Measurements from ENCODE around the gene ALDH5A1. TPM values are rescaled to one million over a fixed set of nuclear protein-coding genes. Genes with fewer than 3 reads are reported as not detected.

Gene ALDH5A1
- total and polyA plus RNA-seq, 7 donors, result 2.4 to 5.0 (median 2.8) TPM

DNA sequence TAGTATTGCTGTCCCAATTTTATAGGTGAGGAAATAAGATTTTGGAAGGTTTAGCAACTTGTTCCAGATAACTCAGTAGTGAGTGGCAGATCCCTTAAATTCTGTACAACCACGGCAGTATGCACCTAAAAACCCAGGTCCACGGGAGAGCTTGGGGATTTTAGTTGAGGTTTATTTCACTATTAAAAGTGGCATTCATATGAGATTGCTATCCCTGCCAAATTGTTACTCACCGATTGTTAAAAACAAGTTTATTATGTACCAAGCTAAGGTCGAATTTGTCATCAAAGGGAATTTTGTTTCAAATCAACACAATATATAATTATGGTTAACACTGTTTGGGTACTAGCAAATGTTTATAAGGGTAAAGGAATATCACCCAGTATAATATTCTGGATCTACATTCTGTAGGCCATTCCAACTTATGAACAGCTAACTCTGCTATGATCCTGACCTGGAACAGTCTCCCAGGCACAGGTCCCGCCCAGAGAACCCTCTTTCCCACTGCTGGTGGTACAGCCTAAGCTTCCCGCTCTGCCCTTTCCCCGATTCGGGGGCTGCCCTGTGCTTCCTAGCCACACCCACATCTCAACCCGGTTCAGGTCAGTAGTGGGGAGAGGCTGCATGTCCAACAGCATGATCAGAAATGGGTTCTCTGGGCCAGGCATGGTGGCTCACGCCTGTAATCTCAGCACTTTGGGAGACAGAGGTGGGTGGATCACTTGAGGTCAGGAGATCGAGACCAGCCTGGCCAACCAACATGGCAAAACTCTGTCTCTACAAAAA is 30.3 kb upstream of the ALDH5A1 start:
- DNase-seq, result no peak
- WGBS, 2 donors, result 84 to 91% methylated on average over 11 of the region's 11 CpGs
- H3K27me3 ChIP-seq, result no peaks in the 10 kb centered on the region
- H3K4me1 ChIP-seq, result no peaks in the 10 kb centered on the region
- intact Hi-C loops (cut with DNase I), result no loop called here
- H3K36me3 ChIP-seq, result peaks cover 0 to 24% (median 0%) of the 10 kb centered on the region in 4 donors
- H3K27ac ChIP-seq, result no peak overlapping the region
- H3K9me3 ChIP-seq, result no peaks in the 10 kb centered on the region
- TF ChIP-seq, protein P1, sequence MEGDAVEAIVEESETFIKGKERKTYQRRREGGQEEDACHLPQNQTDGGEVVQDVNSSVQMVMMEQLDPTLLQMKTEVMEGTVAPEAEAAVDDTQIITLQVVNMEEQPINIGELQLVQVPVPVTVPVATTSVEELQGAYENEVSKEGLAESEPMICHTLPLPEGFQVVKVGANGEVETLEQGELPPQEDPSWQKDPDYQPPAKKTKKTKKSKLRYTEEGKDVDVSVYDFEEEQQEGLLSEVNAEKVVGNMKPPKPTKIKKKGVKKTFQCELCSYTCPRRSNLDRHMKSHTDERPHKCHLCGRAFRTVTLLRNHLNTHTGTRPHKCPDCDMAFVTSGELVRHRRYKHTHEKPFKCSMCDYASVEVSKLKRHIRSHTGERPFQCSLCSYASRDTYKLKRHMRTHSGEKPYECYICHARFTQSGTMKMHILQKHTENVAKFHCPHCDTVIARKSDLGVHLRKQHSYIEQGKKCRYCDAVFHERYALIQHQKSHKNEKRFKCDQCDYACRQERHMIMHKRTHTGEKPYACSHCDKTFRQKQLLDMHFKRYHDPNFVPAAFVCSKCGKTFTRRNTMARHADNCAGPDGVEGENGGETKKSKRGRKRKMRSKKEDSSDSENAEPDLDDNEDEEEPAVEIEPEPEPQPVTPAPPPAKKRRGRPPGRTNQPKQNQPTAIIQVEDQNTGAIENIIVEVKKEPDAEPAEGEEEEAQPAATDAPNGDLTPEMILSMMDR (IDR thresholded peaks at IDR 0.05), result no peak
- TF ChIP-seq POLR2AphosphoS5 (IDR thresholded peaks at IDR 0.05) (no peak), EP300 (IDR thresholded peaks at IDR 0.05) (no peak), POLR2A (IDR thresholded peaks at IDR 0.05) (no peak)
- no peak overlapping the region for H3K4me3 ChIP-seq

GRCh38 chr6:24469811-24470210 is 25.0 kb upstream of the ALDH5A1 start:
- DNase-seq, result no peak
- 58 to 84% methylated on average over 7 of the region's 7 CpGs for WGBS, 2 donors
- H3K27ac ChIP-seq, result no peak overlapping the region
- no peaks in the 10 kb centered on the region for H3K4me1 ChIP-seq
- TF ChIP-seq POLR2AphosphoS5 (IDR thresholded peaks at IDR 0.05) (no peak), EP300 (IDR thresholded peaks at IDR 0.05) (no peak)
- TF ChIP-seq, protein P1 (IDR thresholded peaks at IDR 0.05), result no peak
- H3K4me3 ChIP-seq, result no peak overlapping the region
- intact Hi-C loops (cut with DNase I), result no loop called here
- no peaks in the 10 kb centered on the region for H3K27me3 ChIP-seq
- peaks cover 0 to 18% (median 0%) of the 10 kb centered on the region in 4 donors for H3K36me3 ChIP-seq
- H3K9me3 ChIP-seq, result no peaks in the 10 kb centered on the region

- TF ChIP-seq POLR2AphosphoS5 (IDR thresholded peaks at IDR 0.05) (no peak), POLR2A (IDR thresholded peaks at IDR 0.05) (no peak), EP300 (IDR thresholded peaks at IDR 0.05) (no peak)
- TF ChIP-seq, protein P1 (IDR thresholded peaks at IDR 0.05), result no peak
- H3K4me3 ChIP-seq, result no peak overlapping the region
- DNase-seq, result no peak
- no peak overlapping the region for H3K27ac ChIP-seq
- H3K9me3 ChIP-seq, result no peaks in the 10 kb centered on the region
- H3K36me3 ChIP-seq, result peaks cover 0 to 5% (median 0%) of the 10 kb centered on the region in 4 donors
- no peaks in the 10 kb centered on the region for H3K4me1 ChIP-seq
- intact Hi-C loops (cut with DNase I), result no loop called here
- no peaks in the 10 kb centered on the region for H3K27me3 ChIP-seq
Measured at GRCh38 chr6:24472181-24472580, 22.6 kb upstream of the ALDH5A1 start.

DNA sequence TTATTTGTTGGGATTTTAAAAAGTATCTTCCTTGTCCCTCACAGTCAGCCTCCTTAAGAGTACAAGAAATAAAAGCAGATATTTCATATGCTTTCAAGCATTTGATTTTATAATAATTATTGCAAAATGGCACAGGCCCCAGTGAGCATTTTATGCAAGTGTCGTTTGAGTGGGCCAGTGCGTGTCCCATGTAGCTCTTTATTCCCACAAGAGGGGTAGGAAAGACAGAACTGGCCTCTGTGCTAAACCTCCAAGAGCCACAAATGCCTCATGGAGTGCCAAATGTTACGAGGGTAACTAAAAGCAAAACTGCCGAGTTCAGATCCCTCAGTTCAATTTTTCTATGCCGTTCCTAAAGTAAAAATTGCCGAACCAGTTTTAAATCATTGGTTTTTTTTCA is 18.1 kb upstream of the ALDH5A1 start:
- no peak for DNase-seq
- H3K36me3 ChIP-seq, result peaks cover 0 to 5% (median 0%) of the 10 kb centered on the region in 4 donors
- TF ChIP-seq, protein P1 (IDR thresholded peaks at IDR 0.05), result no peak
- TF ChIP-seq EP300 (IDR thresholded peaks at IDR 0.05), result no peak
- TF ChIP-seq POLR2AphosphoS5 (IDR thresholded peaks at IDR 0.05), result no peak
- no peak for TF ChIP-seq POLR2A (IDR thresholded peaks at IDR 0.05)
- no peak overlapping the region for H3K27ac ChIP-seq
- WGBS, 2 donors, result 94 to 95% methylated on average over 6 of the region's 6 CpGs
- no peaks in the 10 kb centered on the region for H3K4me1 ChIP-seq
- intact Hi-C loops (cut with DNase I), result no loop called here
- no peak overlapping the region for H3K4me3 ChIP-seq
- H3K9me3 ChIP-seq, result no peaks in the 10 kb centered on the region
- H3K27me3 ChIP-seq, result no peaks in the 10 kb centered on the region

Measured in sigmoid colon (tissue), 7 donors.